ENCODE data around the gene EFCAB5.
"Not testable (repeated sequence)": the region's sequence is repeated elsewhere in the genome, so short reads cannot be mapped to it uniquely, and the experiment has no call there.

Gene EFCAB5

GRCh38 chr17:30147860-30148259, 206.4 kb downstream of the EFCAB5 start:
- in situ Hi-C loops (cut with HindIII; ENCODE audit: low sequenced_read_pairs), result not testable (repeated sequence)

GRCh38 chr17:30148376-30148775, 206.9 kb downstream of the EFCAB5 start:
- in situ Hi-C loops (cut with HindIII; ENCODE audit: low sequenced_read_pairs), result no loop called here

- in situ Hi-C loops (cut with HindIII; ENCODE audit: low sequenced_read_pairs), result no loop called here
Observed at GRCh38 chr17:30151471-30151870, 210.0 kb downstream of the EFCAB5 start.

- in situ Hi-C loops (cut with HindIII; ENCODE audit: low sequenced_read_pairs), result no loop called here
Observed at GRCh38 chr17:30153463-30153862, 212.0 kb downstream of the EFCAB5 start.

GRCh38 chr17:30155389-30155788, 214.0 kb downstream of the EFCAB5 start:
- in situ Hi-C loops (cut with HindIII; ENCODE audit: low sequenced_read_pairs), result no loop called here

Data from endothelial cell of hepatic sinusoid (primary cell).